ENCODE results near the gene ARHGAP42.

- TF ChIP-seq CTCF (IDR thresholded peaks at IDR 0.05): no peak
- no peak for TF ChIP-seq POLR2A (IDR thresholded peaks at IDR 0.05)
- no peak for TF ChIP-seq POLR2AphosphoS5 (IDR thresholded peaks at IDR 0.05)
Measured at GRCh38 chr11:100778166-100778785, 91.2 kb downstream of the ARHGAP42 start.
